ENCODE results near the gene ATP8A1.

Gene ATP8A1

DNA sequence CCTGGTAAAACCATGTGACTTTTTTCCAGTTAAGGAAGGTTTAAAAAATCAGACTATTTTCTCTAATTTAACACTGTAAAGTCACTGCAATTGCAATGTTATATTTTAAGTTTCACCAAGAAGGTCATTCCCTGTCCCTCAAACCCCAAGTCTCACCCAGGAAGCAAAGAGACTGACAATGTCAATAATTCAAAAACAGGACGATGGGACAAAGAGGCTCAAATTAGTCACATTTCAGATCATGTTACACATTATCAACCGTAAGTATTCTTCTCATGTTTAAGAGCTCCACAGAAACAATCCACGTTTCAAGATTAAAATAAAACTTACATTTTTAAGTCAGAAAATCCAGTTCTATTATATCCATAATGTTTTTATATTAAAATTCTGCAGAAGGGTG, 246.5 kb downstream of the ATP8A1 start:
- no peak overlapping the region for H3K4me3 ChIP-seq (ENCODE audit: low read depth, low read length)
- TF ChIP-seq CTCF (IDR thresholded peaks at IDR 0.05; ENCODE audit: borderline replicate concordance, insufficient read depth, low read depth, low read length), result no peak

DNA sequence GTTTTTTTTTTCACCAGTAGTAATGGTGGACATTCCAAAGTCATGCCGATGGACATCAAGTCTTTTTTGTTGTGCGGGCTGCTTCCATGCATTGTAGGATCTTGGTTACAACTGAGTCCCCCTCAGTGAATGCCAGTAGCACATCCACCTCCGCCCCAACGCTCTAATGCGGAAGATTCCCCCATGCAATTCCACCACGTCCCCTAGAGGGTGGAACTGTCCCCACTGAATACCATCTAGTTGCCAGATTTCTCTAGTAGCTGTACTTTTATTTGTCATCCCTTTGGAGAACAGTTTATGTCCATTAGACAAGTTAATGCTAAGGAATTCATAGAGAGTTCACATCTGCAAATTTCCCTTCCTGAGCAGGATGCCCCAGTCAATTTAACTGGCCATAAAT, 252.9 kb downstream of the ATP8A1 start:
- H3K4me3 ChIP-seq (ENCODE audit: low read depth, low read length), result no peak overlapping the region
- peak; percentile 10; the same call in 1 of the 2 replicates for TF ChIP-seq CTCF (IDR thresholded peaks at IDR 0.05; ENCODE audit: borderline replicate concordance, insufficient read depth, low read depth, low read length)

- no peak overlapping the region for H3K4me3 ChIP-seq (ENCODE audit: low read depth, low read length)
- TF ChIP-seq CTCF (IDR thresholded peaks at IDR 0.05; ENCODE audit: borderline replicate concordance, insufficient read depth, low read depth, low read length), result no peak
Measured at GRCh38 chr4:42401171-42401570, 255.7 kb downstream of the ATP8A1 start.

DNA sequence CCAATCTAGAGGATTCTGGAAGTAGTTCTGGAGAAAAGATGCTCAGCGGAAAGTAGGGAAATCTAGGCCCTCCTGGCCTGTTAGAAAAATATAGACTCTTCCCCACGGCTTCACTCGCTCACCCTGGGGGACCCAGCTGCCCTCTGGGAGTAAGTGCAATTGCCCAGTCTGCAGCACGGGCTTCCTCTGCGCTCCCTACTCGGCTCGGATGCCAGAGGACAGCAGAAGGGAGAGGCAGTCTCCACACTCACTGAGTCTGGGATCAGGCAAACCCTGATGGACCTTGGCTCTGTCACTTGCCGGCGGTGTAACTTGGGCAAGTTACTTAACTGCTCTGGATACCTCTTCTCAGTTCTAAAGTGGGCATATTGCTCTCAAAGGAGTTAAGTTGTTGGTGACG, 257.5 kb downstream of the ATP8A1 start:
- peak overlapping the region; percentile 99 for H3K4me3 ChIP-seq (ENCODE audit: low read depth, low read length)
- TF ChIP-seq CTCF (IDR thresholded peaks at IDR 0.05; ENCODE audit: borderline replicate concordance, insufficient read depth, low read depth, low read length), result no peak

DNA sequence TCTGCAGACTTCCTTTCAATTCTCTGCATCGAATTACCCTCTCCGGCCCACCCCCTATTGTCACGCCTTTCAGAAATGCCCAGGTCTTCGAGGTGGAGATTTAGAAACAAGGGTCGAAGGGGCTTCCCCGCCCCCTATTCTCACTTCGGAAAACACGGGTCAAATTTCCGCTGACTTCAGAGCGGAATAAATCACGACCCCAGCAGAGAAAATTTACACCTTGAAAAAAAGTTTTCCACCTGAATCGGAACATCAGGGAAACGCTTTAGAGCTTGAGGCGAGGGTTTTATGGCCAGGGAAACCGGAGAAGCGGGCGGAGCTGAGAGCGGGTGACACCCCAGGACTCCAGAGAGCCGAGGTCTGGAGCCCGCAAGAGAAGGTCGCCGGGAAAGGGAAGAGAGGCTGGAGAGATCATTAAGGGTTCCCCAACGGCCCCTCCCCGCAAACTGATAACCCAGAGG, 258.0 kb downstream of the ATP8A1 start:
- H3K4me3 ChIP-seq (ENCODE audit: low read depth, low read length), result peak overlapping the region; percentile 99

GRCh38 chr4:42398171-42398870, 258.6 kb downstream of the ATP8A1 start:
- peak overlapping the region; percentile 99 for H3K4me3 ChIP-seq (ENCODE audit: low read depth, low read length)
- 0 out of 2 replicates have a peak, but pooled peaks have one; percentile 10 for TF ChIP-seq CTCF (IDR thresholded peaks at IDR 0.05; ENCODE audit: borderline replicate concordance, insufficient read depth, low read depth, low read length)

More for the DNA sequence above, 258.0 kb downstream of the ATP8A1 start:
- no peak for TF ChIP-seq CTCF (IDR thresholded peaks at IDR 0.05; ENCODE audit: borderline replicate concordance, insufficient read depth, low read depth, low read length)

- TF ChIP-seq CTCF (IDR thresholded peaks at IDR 0.05; ENCODE audit: borderline replicate concordance, insufficient read depth, low read depth, low read length), result no peak
- H3K4me3 ChIP-seq (ENCODE audit: low read depth, low read length), result peak overlapping the region; percentile 99
Measured at GRCh38 chr4:42397635-42398170, 259.2 kb downstream of the ATP8A1 start.

Data from GM12875 (cell line).